Measurements from ENCODE around the gene MAPK13.
A peak's percentile ranks its signal among the peaks of the same experiment; 100 is the strongest.
"Not testable (repeated sequence)": the region's sequence is repeated elsewhere in the genome, so short reads cannot be mapped to it uniquely, and the experiment has no call there.

MAPK13 gene

DNA sequence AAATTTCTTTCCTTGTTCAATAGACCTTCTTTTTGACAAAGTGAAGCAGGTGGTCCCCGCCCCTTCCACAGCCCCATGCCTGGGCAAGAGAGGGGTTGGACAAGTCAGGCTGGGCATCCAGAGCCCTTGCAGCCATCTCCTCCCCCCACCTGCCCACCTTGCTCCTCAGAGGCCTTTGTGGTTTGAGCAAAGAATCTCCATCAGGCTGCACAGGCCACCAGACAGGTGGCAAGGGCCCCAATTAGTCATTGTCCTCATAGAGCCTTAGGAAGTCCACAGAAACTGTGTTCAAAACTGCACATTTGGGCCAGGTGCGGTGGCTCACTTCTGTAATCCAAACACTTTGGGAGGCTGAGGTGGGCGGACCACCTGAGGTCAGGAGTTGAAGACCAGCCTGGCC is 1.5 kb upstream of the MAPK13 start:
- no peak for DNase-seq

DNA sequence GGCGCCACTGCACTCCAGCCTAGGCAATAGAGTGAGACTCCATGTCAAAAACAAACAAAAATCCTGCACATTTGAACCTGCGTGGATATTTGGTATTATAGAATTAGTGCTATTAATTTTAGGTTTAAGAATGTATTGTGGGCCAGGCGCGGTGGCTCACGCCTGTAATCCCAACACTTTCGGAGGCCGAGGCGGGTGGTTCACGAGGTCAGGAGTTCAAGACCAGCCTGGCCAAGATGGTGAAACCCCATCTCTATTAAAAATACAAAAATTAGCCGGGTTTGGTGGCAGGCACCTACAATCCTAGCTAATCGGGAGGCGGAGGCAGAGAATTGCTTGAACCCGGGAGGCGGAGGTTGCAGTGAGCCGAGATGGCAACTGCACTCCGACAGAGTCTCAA is 979 bp upstream of the MAPK13 start:
- not testable (repeated sequence) for DNase-seq

DNA sequence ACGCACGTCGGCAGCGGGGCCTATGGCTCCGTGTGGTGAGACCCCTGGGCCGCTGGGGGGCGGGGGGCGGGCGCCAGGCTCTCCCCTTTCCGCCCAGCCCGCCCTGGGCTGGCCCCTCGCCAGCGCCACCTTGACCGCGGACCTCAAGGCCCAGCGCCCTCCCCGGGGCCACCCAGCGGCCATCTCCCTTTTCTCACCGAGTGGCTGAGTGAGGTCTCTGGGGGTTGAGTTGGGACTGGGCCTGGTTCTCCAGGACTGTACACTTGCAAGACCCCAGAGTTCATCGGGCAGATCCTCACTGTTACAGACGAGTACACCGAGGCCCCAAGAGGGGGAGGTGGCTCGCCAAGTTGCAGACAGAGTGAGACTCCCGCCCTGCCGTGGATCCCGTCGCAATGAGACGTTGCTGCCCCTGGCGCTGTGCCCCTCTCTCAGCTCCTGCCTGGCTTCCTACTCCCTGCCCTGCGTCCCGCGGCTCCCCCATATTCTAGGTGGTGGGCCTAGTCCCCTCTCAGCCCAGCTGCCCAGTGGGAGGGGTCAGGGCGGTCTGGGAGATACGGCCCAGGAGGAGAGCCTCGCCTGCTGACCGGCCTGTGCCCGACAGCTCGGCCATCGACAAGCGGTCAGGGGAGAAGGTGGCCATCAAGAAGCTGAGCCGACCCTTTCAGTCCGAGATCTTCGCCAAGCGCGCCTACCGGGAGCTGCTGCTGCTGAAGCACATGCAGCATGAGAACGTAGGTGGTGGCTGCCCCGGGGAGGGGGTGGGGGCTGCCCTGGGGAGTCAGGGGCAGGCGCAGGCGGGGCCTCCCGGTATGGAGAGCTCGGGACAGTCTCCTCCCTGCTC is 576 bp downstream of the MAPK13 start:
- DNase-seq, result peak; percentile 79 to 84

DNA sequence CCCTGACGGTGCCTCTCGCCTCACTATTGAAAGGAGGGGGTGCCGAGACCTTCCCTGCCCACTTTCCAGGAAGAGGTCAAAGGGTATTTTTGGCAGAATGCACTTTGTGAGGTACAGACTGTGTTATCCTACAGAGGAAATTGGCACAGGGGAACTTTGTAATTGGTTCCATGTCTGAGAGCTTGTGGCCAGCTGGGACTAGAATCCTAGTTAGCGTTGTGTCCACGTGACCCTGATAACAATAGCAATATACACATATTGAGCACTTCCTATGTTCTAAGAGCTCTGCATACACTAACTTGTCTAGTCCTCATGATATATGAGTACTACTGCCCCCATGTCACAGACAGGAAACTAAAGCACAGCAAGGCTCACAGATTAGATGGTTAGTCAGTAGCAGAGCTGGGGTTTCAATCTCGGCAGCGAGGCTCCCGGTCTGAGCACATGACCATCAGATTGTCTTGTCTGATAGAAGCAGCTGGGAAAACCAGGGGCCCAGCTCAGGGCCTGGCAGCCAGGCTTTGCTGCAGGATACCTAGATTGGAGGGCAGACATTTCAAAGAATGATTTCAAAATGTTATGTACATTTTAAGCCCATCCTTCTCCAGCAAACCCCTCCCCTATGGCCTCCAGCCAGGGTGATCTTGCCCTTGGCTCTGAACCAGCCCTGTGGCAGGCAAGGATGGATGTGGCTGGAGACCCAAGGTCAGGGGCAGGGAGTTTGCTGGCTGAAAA is 1.4 kb downstream of the MAPK13 start:
- peak; percentile 61 to 71 for DNase-seq

- no peak for DNase-seq
Measured at GRCh38 chr6:36132246-36132895, 2.1 kb downstream of the MAPK13 start.

DNA sequence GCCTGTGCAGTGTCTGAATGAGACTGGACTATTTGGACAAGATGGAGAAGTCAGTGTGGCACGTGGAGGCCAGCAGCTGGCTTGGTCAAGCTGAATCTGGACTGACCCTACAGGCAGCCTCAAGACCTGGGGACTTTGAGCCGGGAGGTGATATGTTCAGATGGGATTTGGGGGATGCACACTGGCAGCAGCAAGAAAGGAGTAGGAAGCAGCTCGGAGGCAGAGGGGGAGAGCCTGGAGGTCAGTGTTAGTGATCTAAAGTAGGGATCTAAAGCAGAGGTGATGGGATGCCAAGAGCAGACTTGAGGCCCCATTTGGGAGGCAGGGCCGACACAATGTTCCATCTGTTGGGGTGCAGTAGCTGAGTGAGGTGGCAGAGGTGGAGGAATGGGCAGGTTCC is 2.8 kb downstream of the MAPK13 start:
- DNase-seq, result no peak

DNA sequence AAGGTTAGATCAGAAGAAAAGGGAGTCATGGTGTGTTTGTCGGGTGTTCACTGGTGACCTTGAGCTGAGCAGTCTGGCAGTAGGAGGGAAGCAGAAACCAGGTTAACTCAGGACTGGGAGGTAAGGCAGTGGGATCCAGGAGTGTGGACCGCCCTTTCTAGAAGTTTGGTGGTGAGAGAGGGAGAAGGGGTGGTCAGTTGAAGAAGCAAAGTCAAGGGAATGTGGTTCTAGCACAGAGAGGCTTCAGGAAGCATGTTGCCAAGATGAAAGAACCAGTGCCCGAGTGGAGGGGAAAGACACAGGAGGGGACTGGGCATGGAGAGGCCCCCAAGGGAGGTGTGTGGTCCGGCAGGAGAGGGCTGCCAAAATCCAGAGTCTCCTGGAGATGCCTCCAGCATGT is 3.6 kb downstream of the MAPK13 start:
- no peak for DNase-seq

DNA sequence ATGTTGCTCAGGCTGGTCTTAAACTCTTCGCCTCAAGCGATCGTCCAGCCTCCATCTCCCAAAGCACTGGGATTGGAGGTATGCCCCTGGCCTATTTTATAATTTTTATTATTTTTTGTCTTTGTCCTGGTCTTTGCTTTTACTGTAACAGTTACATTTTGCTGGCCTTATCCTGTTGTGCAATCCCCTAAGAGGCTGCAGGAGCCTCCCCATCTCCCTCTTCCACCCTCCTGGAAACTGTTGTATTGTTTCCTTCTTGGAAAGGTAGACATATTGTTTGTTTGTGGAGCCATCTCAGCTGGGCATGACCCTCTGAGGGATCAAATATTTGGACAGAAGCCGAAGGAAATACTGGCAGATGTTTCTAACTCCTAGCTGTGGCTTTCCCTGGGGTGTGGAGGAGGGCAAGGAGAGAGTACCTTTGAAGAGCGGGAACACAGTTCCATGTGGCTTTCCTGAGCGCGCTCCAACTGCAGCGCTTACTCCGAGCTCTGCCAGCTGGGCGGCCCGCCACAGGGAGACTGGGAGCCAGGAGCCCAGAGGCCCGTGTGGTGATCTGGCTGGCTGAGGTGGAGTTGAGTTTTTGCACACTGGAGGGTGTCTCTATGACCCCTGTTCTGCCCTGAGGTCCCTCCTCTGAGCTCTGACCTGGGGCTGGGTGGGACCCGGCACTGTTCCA is 4.9 kb downstream of the MAPK13 start:
- no peak for DNase-seq

DNA sequence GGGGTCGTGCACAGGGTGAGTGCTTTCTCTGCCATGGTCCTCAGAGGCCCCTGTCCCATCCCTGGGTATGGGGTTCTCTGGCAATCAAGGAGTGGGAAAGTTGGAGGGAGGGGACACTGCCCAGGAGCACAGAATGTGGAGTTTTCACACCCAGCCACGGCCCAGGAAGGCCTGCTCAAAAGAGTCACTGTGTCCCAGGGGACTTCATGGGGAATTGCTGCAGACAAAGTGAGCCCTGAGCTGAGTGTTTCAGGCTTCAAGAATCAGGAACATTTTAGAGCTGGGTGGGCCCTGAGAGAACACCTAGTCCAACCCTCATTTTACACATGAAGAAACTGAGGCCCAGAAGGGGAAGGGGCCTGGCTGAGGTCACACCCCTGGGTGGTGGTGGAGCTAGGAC is 5.7 kb downstream of the MAPK13 start:
- DNase-seq, result no peak

- DNase-seq, result no peak
Measured at GRCh38 chr6:36136551-36136950, 6.2 kb downstream of the MAPK13 start.

GRCh38 chr6:36138667-36139066 is 8.4 kb downstream of the MAPK13 start:
- no peak for DNase-seq

GRCh38 chr6:36139431-36139830 is 9.1 kb downstream of the MAPK13 start:
- DNase-seq, result no peak

DNA sequence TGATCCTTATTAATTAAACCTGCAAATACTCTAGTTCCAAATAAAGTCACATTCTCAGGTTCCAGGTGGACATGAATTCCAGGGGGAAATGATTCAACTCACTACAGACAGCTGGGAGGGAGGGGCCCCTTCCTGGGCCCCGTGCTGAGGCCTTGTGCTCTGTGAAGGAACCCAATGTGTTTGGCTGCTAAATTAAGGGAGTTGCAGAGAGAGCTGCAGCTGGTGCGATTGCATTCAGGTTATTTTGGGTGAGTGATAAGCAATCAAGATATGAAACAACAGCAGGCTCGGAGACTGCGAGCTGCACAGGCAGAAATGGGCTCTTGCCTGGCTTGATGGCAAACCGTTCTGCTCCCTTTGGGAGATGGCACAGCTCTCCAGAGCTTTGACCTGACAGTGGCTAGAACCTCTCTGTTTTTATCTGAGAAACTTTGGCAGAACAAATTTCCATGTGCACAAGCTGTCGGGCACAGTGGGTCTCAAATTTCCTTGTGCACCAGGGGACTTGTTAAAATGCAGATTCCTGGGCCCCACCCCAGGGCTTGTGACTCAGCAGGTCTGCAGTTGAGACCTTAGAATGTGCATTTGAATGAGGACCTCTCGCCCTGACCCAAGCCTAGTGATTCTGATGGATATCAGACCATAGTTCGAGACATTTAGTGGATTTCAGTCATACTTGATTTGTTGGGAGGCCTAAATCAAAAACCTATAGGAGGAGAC is 9.8 kb downstream of the MAPK13 start:
- no peak for DNase-seq

- no peak for DNase-seq
Measured at GRCh38 chr6:36141091-36141490, 10.8 kb downstream of the MAPK13 start.

GRCh38 chr6:36141961-36142360 is 11.6 kb downstream of the MAPK13 start:
- no peak for DNase-seq

GRCh38 chr6:36142971-36143838 is 12.9 kb downstream of the MAPK13 start:
- DNase-seq, result no peak

DNA sequence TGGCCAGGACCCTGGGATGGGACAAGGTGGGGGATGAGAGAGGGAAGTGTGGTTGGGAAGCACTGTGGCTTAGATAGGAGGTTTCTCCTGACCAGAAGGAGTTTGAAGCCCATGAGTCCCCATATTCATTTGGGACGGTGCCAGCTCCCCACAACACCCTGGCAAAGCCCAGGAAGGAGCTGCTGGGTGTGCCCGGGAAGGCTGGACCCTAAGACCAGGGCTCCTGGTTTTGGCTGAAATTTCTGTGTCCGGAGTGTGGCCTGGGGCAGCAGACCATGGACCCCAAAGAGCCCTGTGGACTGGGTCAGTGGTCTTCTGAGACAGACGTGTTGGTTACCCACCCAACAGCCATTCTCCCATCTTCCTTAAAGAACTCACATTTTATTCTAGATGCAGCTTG is 15.2 kb downstream of the MAPK13 start:
- DNase-seq, result no peak

GRCh38 chr6:36147294-36147693 is 17.0 kb downstream of the MAPK13 start:
- DNase-seq, result no peak

- DNase-seq, result no peak
Measured at GRCh38 chr6:36149476-36149875, 19.2 kb downstream of the MAPK13 start.

- DNase-seq, result no peak
Measured at GRCh38 chr6:36150283-36150682, 20.0 kb downstream of the MAPK13 start.

- DNase-seq, result no peak
Measured at GRCh38 chr6:36154286-36154685, 24.0 kb downstream of the MAPK13 start.

DNA sequence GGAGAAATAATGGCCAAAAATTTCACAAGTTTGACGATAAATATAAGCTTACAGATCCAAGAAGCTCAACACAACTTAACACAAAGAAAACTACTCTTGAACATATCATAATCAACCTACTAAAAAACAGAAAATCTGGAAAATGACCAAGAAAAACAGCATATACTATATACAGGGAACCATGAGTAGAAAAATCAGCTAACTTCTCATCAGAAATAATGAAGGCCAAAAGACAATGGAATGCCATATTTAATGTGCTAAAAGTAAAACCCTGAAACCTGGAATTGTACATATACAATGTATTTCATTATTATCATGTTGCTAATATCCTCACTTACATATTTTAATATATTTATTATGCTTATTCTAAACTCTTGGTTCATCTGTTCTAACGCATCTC is 25.3 kb downstream of the MAPK13 start:
- no peak for DNase-seq
